Measurements from ENCODE around the gene CRHR2. TPM values are rescaled to one million over a fixed set of nuclear protein-coding genes. Genes with fewer than 3 reads are reported as not detected.

The CRHR2 gene
- total RNA-seq, 1 experiment from 2014 or later: 0.22 TPM

GRCh38 chr7:30658479-30659074, 23.7 kb downstream of the CRHR2 start (continued):
- TF ChIP-seq ATF2 (CRISPR knock-in tag; IDR thresholded peaks at IDR 0.05; ENCODE audit: borderline replicate concordance, low read depth) (no peak), ELF4 (CRISPR knock-in tag; IDR thresholded peaks at IDR 0.05; ENCODE audit: low read depth) (no peak)

GRCh38 chr7:30657131-30657530, 25.1 kb downstream of the CRHR2 start:
- DNase-seq (ENCODE audit: low spot score) (no peak), ATAC-seq (no peak)
- POLR2A ChIA-PET: interaction anchor here (0.7 kb wide), 1 partner anchor 1106 kb away, joined by 4 read pairs; no protein-coding TSS in a partner anchor
- Mint-ChIP-seq H3K27ac (no peak overlapping the region), H3K4me1 (no peaks in the 10 kb centered on the region), H3K36me3 (no peaks in the 10 kb centered on the region), H3K27me3 (ENCODE audit: low read depth) (no peaks in the 10 kb centered on the region), H3K9me3 (no peaks in the 10 kb centered on the region), H3K4me3 (no peak overlapping the region)
- no peak for TF ChIP-seq E2F1 (CRISPR knock-in tag; IDR thresholded peaks at IDR 0.05)
- CTCF ChIA-PET: no interaction called here

GRCh38 chr7:30656006-30656957, 26.0 kb downstream of the CRHR2 start:
- ATAC-seq (no peak), DNase-seq (ENCODE audit: low spot score) (no peak)
- Mint-ChIP-seq H3K27ac (no peak overlapping the region), H3K4me1 (no peaks in the 10 kb centered on the region), H3K36me3 (no peaks in the 10 kb centered on the region), H3K4me3 (no peak overlapping the region), H3K9me3 (no peaks in the 10 kb centered on the region), H3K27me3 (ENCODE audit: low read depth) (no peaks in the 10 kb centered on the region)
- ChIA-PET POLR2A (no interaction called here), CTCF (no interaction called here)
- TF ChIP-seq ZNF219 (CRISPR knock-in tag; IDR thresholded peaks at IDR 0.05; ENCODE audit: borderline replicate concordance) (no peak), CDX4 (CRISPR knock-in tag; IDR thresholded peaks at IDR 0.05; ENCODE audit: borderline replicate concordance) (no peak), GABPB1 (CRISPR knock-in tag; IDR thresholded peaks at IDR 0.05) (no peak), JUN (CRISPR knock-in tag; IDR thresholded peaks at IDR 0.05) (no peak), ATF1 (CRISPR knock-in tag; IDR thresholded peaks at IDR 0.05) (no peak), USF1 (CRISPR knock-in tag; IDR thresholded peaks at IDR 0.05) (no peak), E2F1 (CRISPR knock-in tag; IDR thresholded peaks at IDR 0.05) (no peak), NR3C1 (CRISPR knock-in tag; conservative IDR thresholded peaks at IDR 0.05; ENCODE audit: low read depth) (no peak), ZSCAN18 (CRISPR knock-in tag; IDR thresholded peaks at IDR 0.05) (no peak), FOXP4 (CRISPR knock-in tag; IDR thresholded peaks at IDR 0.05) (no peak), HMGXB4 (CRISPR knock-in tag; IDR thresholded peaks at IDR 0.05) (no peak), NFYB (CRISPR knock-in tag; conservative IDR thresholded peaks at IDR 0.05; ENCODE audit: low read depth) (no peak), JAZF1 (CRISPR knock-in tag; IDR thresholded peaks at IDR 0.05) (no peak), ZMAT4 (CRISPR knock-in tag; IDR thresholded peaks at IDR 0.05) (no peak), ATF2 (CRISPR knock-in tag; IDR thresholded peaks at IDR 0.05; ENCODE audit: borderline replicate concordance, low read depth) (no peak), ZNF671 (CRISPR knock-in tag; IDR thresholded peaks at IDR 0.05) (no peak)
